ENCODE data around the gene VAV2. TPM values are rescaled to one million over a fixed set of nuclear protein-coding genes. Genes with fewer than 3 reads are reported as not detected.

VAV2 gene
- total RNA-seq, 1 experiment from 2014 or later = 24.7 TPM

DNA sequence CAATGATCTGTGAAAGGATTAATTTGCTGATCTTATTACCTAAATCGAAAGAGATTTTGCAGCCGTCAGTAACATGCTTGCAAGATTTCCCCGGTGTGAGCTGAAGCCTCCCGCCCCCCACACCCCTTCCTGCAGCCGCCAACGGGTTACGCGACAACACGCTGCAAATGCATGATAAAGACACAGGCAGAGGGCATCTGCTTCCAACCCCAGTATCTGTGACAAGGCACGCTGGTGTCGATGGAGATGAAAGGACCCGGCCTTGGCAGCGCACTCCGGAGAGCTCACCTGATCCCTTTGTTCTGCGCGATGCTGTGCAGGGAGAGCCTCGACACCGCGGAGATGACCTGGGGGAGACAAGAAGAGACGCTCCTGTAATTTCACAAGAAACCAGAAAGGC is 131.0 kb downstream of the VAV2 start:
- no peaks in the 10 kb centered on the region for H3K27me3 ChIP-seq (ENCODE audit: control insufficient read depth, insufficient read depth, low read length)
- in situ Hi-C loops (cut with HindIII; ENCODE audit: low pct_unique_long_range_greater_than_20kb, low sequenced_read_pairs) = no loop called here
- no peak for DNase-seq (ENCODE audit: low read depth, low spot score)
- BruUV-seq (replicated peaks) = no TSS peak
- H3K4me3 ChIP-seq (ENCODE audit: low read depth in 2 of 2, low read length in 2 of 2) = no peak overlapping the region
- intact Hi-C loops (cut with micrococcal nuclease; ENCODE audit: unreplicated experiment) = no loop called here
- CTCF ChIA-PET = no interaction called here
- no peak overlapping the region for H3K27ac ChIP-seq (ENCODE audit: low read length)
- H3K9me3 ChIP-seq (ENCODE audit: control insufficient read depth, insufficient read depth, low read depth, low read length) = 0 out of 2 replicates have a peak, but pooled peaks cover 2% of the 10 kb centered on the region
- TF ChIP-seq TCF7L2 (IDR thresholded peaks at IDR 0.05; ENCODE audit: low read depth, low read length) (no peak), POLR2AphosphoS5 (IDR thresholded peaks at IDR 0.05; ENCODE audit: low read depth, low read length) (no peak), SIN3A (IDR thresholded peaks at IDR 0.05; ENCODE audit: borderline replicate concordance, insufficient read depth, low read depth, low read length) (no peak)
- TF ChIP-seq, protein P1, sequence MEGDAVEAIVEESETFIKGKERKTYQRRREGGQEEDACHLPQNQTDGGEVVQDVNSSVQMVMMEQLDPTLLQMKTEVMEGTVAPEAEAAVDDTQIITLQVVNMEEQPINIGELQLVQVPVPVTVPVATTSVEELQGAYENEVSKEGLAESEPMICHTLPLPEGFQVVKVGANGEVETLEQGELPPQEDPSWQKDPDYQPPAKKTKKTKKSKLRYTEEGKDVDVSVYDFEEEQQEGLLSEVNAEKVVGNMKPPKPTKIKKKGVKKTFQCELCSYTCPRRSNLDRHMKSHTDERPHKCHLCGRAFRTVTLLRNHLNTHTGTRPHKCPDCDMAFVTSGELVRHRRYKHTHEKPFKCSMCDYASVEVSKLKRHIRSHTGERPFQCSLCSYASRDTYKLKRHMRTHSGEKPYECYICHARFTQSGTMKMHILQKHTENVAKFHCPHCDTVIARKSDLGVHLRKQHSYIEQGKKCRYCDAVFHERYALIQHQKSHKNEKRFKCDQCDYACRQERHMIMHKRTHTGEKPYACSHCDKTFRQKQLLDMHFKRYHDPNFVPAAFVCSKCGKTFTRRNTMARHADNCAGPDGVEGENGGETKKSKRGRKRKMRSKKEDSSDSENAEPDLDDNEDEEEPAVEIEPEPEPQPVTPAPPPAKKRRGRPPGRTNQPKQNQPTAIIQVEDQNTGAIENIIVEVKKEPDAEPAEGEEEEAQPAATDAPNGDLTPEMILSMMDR (IDR thresholded peaks at IDR 0.05) = no peak
- TF ChIP-seq, protein P2, sequence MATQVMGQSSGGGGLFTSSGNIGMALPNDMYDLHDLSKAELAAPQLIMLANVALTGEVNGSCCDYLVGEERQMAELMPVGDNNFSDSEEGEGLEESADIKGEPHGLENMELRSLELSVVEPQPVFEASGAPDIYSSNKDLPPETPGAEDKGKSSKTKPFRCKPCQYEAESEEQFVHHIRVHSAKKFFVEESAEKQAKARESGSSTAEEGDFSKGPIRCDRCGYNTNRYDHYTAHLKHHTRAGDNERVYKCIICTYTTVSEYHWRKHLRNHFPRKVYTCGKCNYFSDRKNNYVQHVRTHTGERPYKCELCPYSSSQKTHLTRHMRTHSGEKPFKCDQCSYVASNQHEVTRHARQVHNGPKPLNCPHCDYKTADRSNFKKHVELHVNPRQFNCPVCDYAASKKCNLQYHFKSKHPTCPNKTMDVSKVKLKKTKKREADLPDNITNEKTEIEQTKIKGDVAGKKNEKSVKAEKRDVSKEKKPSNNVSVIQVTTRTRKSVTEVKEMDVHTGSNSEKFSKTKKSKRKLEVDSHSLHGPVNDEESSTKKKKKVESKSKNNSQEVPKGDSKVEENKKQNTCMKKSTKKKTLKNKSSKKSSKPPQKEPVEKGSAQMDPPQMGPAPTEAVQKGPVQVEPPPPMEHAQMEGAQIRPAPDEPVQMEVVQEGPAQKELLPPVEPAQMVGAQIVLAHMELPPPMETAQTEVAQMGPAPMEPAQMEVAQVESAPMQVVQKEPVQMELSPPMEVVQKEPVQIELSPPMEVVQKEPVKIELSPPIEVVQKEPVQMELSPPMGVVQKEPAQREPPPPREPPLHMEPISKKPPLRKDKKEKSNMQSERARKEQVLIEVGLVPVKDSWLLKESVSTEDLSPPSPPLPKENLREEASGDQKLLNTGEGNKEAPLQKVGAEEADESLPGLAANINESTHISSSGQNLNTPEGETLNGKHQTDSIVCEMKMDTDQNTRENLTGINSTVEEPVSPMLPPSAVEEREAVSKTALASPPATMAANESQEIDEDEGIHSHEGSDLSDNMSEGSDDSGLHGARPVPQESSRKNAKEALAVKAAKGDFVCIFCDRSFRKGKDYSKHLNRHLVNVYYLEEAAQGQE (IDR thresholded peaks at IDR 0.05; ENCODE audit: insufficient read depth in 1 of 2, low read depth in 2 of 2, low read length in 1 of 2) = no peak
- ATAC-seq = no peak
- POLR2A ChIA-PET = interaction anchor here (1.0 kb wide), 1 partner anchor 109 kb away, joined by 7 read pairs; no protein-coding TSS in a partner anchor
- no peaks in the 10 kb centered on the region for H3K36me3 ChIP-seq (ENCODE audit: control insufficient read depth, insufficient read depth, low read length)
- H3K4me1 ChIP-seq (ENCODE audit: control insufficient read depth, insufficient read depth, low read length) = no peaks in the 10 kb centered on the region

GRCh38 chr9:133858771-133859170 is 133.4 kb downstream of the VAV2 start:
- no peak overlapping the region for H3K27ac ChIP-seq (ENCODE audit: low read length)
- TF ChIP-seq, protein P1 (IDR thresholded peaks at IDR 0.05) = no peak
- H3K4me3 ChIP-seq (ENCODE audit: low read depth in 2 of 2, low read length in 2 of 2) = no peak overlapping the region
- H3K27me3 ChIP-seq (ENCODE audit: control insufficient read depth, insufficient read depth, low read length) = no peaks in the 10 kb centered on the region
- ChIA-PET CTCF (no interaction called here), POLR2A (no interaction called here)
- in situ Hi-C loops (cut with HindIII; ENCODE audit: low pct_unique_long_range_greater_than_20kb, low sequenced_read_pairs) (no loop called here), intact Hi-C loops (cut with micrococcal nuclease; ENCODE audit: unreplicated experiment) (no loop called here)
- H3K36me3 ChIP-seq (ENCODE audit: control insufficient read depth, insufficient read depth, low read length) = no peaks in the 10 kb centered on the region
- DNase-seq (ENCODE audit: low read depth, low spot score) (no peak), ATAC-seq (no peak)
- H3K4me1 ChIP-seq (ENCODE audit: control insufficient read depth, insufficient read depth, low read length) = no peaks in the 10 kb centered on the region
- H3K9me3 ChIP-seq (ENCODE audit: control insufficient read depth, insufficient read depth, low read depth, low read length) = no peaks in the 10 kb centered on the region
- BruUV-seq (replicated peaks) = no TSS peak

- in situ Hi-C loops (cut with HindIII; ENCODE audit: low pct_unique_long_range_greater_than_20kb, low sequenced_read_pairs) (no loop called here), intact Hi-C loops (cut with micrococcal nuclease; ENCODE audit: unreplicated experiment) (no loop called here)
- BruUV-seq (replicated peaks) = no TSS peak
- no peak for TF ChIP-seq TCF7L2 (IDR thresholded peaks at IDR 0.05; ENCODE audit: low read depth, low read length)
- Histone ChIP-seq H3K27me3 (ENCODE audit: control insufficient read depth, insufficient read depth, low read length) (no peaks in the 10 kb centered on the region), H3K9me3 (ENCODE audit: control insufficient read depth, insufficient read depth, low read depth, low read length) (no peaks in the 10 kb centered on the region), H3K27ac (ENCODE audit: low read length) (no peak overlapping the region), H3K4me3 (ENCODE audit: low read depth in 2 of 2, low read length in 2 of 2) (no peak overlapping the region), H3K4me1 (ENCODE audit: control insufficient read depth, insufficient read depth, low read length) (no peaks in the 10 kb centered on the region), H3K36me3 (ENCODE audit: control insufficient read depth, insufficient read depth, low read length) (no peaks in the 10 kb centered on the region)
- ChIA-PET CTCF (no interaction called here), POLR2A (no interaction called here)
- DNase-seq (ENCODE audit: low read depth, low spot score) = no peak
- no peak for ATAC-seq
Observed at GRCh38 chr9:133857639-133858038, 134.5 kb downstream of the VAV2 start.
